ENCODE data around the gene CDKN1A.

DNA sequence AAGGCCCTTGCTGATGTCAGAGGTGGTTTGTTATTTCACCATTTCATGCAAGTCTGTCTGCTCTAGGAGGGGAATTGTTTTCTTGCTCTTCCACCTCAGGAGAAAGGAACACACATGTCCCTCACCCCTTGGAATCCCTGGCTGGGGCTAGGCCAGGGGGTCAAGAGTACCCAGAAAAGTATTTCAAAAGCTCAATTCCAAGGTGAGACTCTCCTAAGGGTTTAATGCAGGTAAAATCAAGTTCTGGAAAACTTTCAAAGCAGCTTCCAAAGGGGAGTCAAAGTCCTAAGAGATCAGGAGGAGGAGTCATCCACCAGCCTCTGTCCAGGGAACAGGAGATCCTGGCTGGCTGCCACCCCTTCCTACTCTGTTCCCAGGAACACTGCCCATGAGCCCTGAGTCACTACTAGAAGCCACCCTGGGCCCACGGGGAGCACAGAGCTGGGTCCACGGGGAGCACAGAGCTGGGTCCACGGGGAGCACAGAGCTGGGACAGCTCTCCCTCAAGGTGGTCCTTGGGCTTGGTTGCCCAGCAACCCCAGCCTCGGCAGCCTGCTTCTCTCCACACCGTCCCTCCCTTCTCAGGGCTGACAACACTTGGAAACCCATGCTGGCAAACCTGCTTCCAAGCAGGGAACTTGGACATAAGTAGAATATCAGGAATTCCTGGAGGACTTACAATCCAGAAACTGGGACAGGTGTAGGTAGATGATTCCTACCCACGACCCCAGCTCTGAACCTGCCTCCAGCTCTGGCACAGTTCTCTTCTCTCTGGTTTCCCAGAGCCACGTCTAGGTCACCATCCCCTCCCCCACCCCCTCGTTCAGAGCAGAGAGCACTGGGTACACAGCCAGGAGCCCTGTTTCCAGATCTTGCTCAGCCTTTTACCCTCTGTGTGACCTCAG lies 35.3 kb upstream of the CDKN1A start:
- TF ChIP-seq, protein P1, sequence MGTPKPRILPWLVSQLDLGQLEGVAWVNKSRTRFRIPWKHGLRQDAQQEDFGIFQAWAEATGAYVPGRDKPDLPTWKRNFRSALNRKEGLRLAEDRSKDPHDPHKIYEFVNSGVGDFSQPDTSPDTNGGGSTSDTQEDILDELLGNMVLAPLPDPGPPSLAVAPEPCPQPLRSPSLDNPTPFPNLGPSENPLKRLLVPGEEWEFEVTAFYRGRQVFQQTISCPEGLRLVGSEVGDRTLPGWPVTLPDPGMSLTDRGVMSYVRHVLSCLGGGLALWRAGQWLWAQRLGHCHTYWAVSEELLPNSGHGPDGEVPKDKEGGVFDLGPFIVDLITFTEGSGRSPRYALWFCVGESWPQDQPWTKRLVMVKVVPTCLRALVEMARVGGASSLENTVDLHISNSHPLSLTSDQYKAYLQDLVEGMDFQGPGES (IDR thresholded peaks at IDR 0.05) = no peak
- no peak for TF ChIP-seq TBL1XR1 (IDR thresholded peaks at IDR 0.05; ENCODE audit: low read depth, low read length)
- TF ChIP-seq, protein P2, sequence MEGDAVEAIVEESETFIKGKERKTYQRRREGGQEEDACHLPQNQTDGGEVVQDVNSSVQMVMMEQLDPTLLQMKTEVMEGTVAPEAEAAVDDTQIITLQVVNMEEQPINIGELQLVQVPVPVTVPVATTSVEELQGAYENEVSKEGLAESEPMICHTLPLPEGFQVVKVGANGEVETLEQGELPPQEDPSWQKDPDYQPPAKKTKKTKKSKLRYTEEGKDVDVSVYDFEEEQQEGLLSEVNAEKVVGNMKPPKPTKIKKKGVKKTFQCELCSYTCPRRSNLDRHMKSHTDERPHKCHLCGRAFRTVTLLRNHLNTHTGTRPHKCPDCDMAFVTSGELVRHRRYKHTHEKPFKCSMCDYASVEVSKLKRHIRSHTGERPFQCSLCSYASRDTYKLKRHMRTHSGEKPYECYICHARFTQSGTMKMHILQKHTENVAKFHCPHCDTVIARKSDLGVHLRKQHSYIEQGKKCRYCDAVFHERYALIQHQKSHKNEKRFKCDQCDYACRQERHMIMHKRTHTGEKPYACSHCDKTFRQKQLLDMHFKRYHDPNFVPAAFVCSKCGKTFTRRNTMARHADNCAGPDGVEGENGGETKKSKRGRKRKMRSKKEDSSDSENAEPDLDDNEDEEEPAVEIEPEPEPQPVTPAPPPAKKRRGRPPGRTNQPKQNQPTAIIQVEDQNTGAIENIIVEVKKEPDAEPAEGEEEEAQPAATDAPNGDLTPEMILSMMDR (IDR thresholded peaks at IDR 0.05 in 2 of 3, conservative IDR thresholded peaks at IDR 0.05 in 1 of 3; ENCODE audit: control insufficient read depth in 2 of 3, extremely low read depth in 1 of 3, insufficient read depth in 1 of 3, low read depth in 3 of 3, low read length in 3 of 3) = no peak
- TF ChIP-seq, protein P3, sequence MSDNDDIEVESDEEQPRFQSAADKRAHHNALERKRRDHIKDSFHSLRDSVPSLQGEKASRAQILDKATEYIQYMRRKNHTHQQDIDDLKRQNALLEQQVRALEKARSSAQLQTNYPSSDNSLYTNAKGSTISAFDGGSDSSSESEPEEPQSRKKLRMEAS (IDR thresholded peaks at IDR 0.05; ENCODE audit: low read depth, low read length) = no peak
- TF ChIP-seq CHD2 (IDR thresholded peaks at IDR 0.05; ENCODE audit: borderline replicate concordance, low read depth, low read length) = no peak
- TF ChIP-seq NR2C2 (IDR thresholded peaks at IDR 0.05; ENCODE audit: borderline replicate concordance, control insufficient read depth, insufficient read length, low read depth) = no peak
- no peak for TF ChIP-seq CREB1 (IDR thresholded peaks at IDR 0.05; ENCODE audit: low read depth)
- TF ChIP-seq, protein P4, sequence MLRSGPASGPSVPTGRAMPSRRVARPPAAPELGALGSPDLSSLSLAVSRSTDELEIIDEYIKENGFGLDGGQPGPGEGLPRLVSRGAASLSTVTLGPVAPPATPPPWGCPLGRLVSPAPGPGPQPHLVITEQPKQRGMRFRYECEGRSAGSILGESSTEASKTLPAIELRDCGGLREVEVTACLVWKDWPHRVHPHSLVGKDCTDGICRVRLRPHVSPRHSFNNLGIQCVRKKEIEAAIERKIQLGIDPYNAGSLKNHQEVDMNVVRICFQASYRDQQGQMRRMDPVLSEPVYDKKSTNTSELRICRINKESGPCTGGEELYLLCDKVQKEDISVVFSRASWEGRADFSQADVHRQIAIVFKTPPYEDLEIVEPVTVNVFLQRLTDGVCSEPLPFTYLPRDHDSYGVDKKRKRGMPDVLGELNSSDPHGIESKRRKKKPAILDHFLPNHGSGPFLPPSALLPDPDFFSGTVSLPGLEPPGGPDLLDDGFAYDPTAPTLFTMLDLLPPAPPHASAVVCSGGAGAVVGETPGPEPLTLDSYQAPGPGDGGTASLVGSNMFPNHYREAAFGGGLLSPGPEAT (IDR thresholded peaks at IDR 0.05; ENCODE audit: low read depth) = no peak
